Activated CD8-positive, alpha-beta memory T cell treated with anti-CD3 and anti-CD28 coated beads for 36 hours (primary cell): Measurements from ENCODE around the gene PHYHD1. TPM values are rescaled to one million over a fixed set of nuclear protein-coding genes. Genes with fewer than 3 reads are reported as not detected.
"Not testable (repeated sequence)": the region's sequence is repeated elsewhere in the genome, so short reads cannot be mapped to it uniquely, and the experiment has no call there.

Experiments used
- CTCF ChIA-PET: fragments of 350-600 bp; sonication (Branson Sonifier 250); formaldehyde crosslinking; loops from one replicate; lab custom pipeline; 2021; ENCODE audit warnings: antibody characterized with exemption; lab: Charles Lee
- POLR2A ChIA-PET: fragments of 350-600 bp; sonication (Branson Sonifier 250); formaldehyde crosslinking; loops from one replicate; lab custom pipeline; 2021; ENCODE audit warnings: antibody characterized with exemption; lab: Charles Lee
- total RNA-seq, 2 experiments: library from RNA; stranded (reverse); gene quantifications; one replicate each; pipeline ENCODE4 v1.2.3, GENCODE V29; 2021

PHYHD1 gene
- total RNA-seq, 2 experiments from 2014 or later: not detected

- CTCF ChIA-PET: interaction anchor here (0.6 to 1.3 kb wide), 2 partner anchors 80 to 461 kb away, joined by 3 read pairs; no protein-coding TSS in a partner anchor
- POLR2A ChIA-PET: no interaction called here
Measured at GRCh38 chr9:128943832-128944620, 23.2 kb downstream of the PHYHD1 start.

GRCh38 chr9:128944966-128945365, 24.2 kb downstream of the PHYHD1 start:
- POLR2A ChIA-PET: not testable (repeated sequence)

DNA sequence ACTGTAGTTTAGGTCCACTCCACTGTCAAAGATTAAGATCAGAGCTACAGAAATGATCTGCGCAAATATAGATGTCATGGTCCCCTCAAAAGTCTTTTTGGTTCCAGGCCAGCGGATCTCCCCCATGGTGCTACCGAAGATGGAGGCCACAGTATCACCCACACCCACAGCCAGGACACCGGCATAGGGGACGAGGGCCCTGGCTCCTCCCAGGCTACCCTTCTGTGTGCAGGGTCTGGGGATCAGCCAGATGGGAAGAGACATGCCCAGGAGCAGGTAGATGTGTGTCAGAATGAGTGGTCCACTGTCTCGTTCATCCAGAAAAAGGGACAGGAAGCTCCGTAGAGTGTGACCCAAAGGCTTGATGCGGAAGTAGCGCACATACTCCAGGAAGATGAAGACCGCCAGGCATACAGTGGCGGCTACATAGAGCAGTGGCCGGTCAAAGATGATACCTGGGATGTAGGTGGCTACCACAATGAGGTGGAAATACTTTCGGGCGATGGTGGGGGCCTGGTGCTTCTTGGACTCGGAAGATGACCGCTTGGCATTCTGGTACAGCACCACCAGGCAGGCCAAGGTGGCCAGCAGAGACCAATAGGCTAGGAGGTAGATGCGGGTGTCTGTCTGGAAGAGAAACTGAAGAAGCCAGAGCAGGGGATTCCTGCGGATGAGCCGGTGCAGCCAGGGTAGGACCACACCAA, 25.2 kb downstream of the PHYHD1 start:
- ChIA-PET CTCF (interaction anchor here (0.6 kb wide), 1 partner anchor 18 kb away, joined by 3 read pairs; no protein-coding TSS in a partner anchor), POLR2A (no interaction called here)

More at GRCh38 chr9:128944966-128945365, 24.2 kb downstream of the PHYHD1 start:
- CTCF ChIA-PET: interaction anchor here (0.6 kb wide), 1 partner anchor 462 kb away, joined by 3 read pairs; no protein-coding TSS in a partner anchor

DNA sequence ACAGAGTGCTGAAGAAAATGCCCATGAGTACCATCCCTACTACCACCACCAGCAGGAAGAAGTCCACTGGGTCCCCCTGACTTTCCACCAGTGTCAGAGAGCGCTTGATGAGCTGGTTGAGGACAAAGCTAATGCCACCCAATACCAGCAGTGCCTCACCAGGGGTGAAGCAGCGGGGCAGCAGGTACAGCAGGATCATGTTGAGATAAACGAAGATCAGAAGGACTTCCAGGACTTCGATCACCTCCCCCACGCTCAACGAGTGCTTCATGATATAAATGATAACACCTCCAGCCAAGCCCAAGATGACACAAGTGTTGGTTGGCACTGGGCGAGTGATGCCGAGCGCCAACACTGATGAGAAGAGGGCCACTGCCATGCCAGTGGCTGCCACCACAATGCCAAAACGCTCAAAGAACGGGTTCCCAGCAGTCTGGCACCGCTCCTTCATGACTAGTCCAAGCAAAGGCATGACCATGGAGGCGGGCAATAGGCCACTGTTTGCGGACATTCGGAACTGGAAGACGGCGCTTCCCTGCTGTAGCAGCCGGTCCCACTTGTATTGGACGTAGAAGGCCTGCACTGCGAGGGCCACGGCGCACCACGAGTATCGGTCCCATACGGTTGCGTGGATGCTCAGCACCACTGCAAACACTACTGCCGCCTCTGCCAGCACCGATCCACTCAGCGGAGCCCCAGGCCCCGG, 25.9 kb downstream of the PHYHD1 start:
- CTCF ChIA-PET: interaction anchor here (0.6 to 1.6 kb wide), 2 partner anchors 18 to 222 kb away, joined by 3 read pairs; partner anchors contain the start of gene ZDHHC12
- POLR2A ChIA-PET: no interaction called here

- ChIA-PET CTCF (interaction anchor here (1.6 kb wide), 1 partner anchor 223 kb away, joined by 3 read pairs; the partner anchor contains the start of gene ZDHHC12), POLR2A (no interaction called here)
Measured at GRCh38 chr9:128947277-128947526, 26.4 kb downstream of the PHYHD1 start.

DNA sequence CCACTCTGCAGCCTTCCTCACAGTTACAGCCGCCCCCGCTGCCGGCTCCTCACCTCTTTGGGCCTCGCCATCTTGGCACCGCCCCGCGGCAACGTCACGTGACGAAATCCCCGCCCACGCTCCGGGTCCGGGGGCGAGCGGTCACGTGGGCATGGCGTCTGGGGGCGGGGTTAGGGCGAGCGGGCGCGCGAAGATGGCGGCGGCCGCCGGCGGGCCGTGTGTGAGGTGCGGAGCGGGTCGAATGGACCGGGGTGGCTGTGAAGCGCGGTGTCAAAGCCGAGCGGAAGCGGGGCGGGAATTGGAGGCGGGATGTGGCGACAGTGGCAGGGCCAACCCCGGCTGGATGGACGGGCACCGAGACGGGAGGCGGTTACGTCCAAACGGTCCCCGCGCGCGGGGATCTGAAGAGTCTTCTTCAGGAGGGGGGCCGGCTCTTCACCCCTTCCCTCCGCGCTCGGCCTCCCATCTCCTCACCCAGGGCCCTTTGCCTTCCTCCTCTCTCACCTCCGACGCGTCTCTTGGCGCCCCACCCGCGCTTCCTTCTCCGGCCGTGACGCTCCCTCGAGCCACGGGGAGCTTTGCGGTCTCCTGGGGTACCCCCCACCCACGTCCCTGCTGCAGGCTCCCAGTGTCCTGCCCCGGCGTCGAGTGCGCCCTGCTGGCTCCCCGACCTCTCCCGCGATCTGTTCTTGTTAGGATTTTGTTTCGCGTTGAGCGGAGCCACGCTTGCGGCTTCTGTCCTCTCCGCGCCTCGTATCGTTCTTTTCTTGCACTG, 26.9 kb downstream of the PHYHD1 start, which contains the start of the genes DOLK and NUP188:
Gene DOLK, minus strand, starts transcription at position 77 of the 775 bp plus-strand sequence. CDS start 300 bp downstream, outside the sequence.
Gene NUP188, plus strand, starts transcription at position 173 of the 775 bp plus-strand sequence. Its CDS starts 21 bp downstream, at position 194.
- POLR2A ChIA-PET: interaction anchor here (0.5 to 1.6 kb wide), 3 partner anchors 57 to 129 kb away, joined by 3 to 5 read pairs (median 3); partner anchors contain the start of genes ENDOG and SPOUT1
- CTCF ChIA-PET: interaction anchor here (0.5 to 1.6 kb wide), 2 partner anchors 79 to 223 kb away, joined by 3 to 4 read pairs; partner anchors contain the start of gene ZDHHC12

- POLR2A ChIA-PET: interaction anchor here (0.6 to 0.7 kb wide), 2 partner anchors 11 to 79 kb away, joined by 4 to 6 read pairs; no protein-coding TSS in a partner anchor
Measured at GRCh38 chr9:128961403-128961802, 40.6 kb downstream of the PHYHD1 start.

DNA sequence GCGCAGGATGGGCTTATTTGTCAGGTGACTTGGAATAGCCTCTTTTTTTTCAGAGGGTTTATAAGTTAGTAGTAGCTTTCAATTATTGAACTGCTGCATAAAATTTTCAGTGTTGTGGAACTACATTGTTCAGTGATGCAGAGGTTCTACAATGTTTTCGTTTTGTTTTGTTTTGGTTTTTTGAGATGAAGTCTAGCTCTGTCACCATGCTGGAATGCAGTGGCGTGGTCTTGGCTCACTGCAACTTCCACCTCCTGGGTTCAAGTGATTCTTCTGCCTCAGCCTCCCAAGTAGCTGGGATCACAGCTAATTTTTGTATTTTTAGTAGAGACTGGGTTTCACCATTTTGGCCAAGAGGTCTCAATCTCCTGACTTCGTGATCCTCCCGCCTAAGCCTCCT, 48.7 kb downstream of the PHYHD1 start:
- ChIA-PET CTCF (interaction anchor here (1.0 kb wide), 1 partner anchor 628 kb away, joined by 3 read pairs; no protein-coding TSS in a partner anchor), POLR2A (no interaction called here)

More at GRCh38 chr9:128961403-128961802, 40.6 kb downstream of the PHYHD1 start:
- CTCF ChIA-PET: interaction anchor here (0.7 kb wide), 1 partner anchor 39 kb away, joined by 3 read pairs; no protein-coding TSS in a partner anchor

DNA sequence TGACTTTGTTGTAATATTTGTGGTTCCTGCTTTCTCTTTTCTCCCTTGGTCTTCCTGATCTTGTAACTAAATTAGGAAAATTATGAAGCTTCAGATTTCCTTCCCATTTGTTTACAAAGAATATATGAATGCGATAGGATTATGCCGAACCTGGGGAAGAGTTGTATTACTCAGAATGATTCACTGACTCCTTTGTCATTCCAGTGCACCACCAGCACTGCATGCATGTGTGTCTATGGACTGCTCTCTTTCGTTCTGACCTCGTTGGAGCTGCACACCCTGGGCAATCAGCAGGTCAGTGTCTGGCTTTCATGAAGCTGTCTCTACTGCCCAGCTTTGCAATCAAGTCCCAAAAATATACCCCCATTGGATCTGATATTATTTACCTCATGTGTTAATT, 52.2 kb downstream of the PHYHD1 start:
- CTCF ChIA-PET: no interaction called here

GRCh38 chr9:128979111-128979510, 58.3 kb downstream of the PHYHD1 start:
- POLR2A ChIA-PET: no interaction called here
- CTCF ChIA-PET: no interaction called here

More for the DNA sequence above, 52.2 kb downstream of the PHYHD1 start:
- POLR2A ChIA-PET: interaction anchor here (0.6 kb wide), 1 partner anchor 9 kb away, joined by 3 read pairs; no protein-coding TSS in a partner anchor

DNA sequence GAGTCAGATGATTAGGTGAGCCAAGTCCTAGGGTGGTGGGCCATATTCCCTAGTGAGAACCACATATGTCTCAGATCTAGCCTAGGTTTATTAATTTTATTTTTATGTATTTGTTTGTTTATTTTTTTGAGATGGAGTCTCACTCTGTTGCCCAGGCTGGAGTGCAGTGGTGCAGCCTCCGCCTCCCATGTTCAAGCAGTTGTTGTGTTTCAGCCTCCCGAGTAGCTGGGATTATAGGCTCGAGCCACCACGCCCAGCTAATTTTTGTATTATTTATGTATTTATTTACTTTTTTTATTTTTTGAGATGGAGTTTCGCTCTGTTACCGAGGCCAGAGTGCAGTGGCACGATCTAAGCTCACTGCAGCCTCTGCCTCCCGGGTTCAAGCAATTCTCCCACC, 62.8 kb downstream of the PHYHD1 start:
- ChIA-PET CTCF (interaction anchor here (1.5 kb wide), 1 partner anchor 22 kb away, joined by 4 read pairs; no protein-coding TSS in a partner anchor), POLR2A (no interaction called here)

DNA sequence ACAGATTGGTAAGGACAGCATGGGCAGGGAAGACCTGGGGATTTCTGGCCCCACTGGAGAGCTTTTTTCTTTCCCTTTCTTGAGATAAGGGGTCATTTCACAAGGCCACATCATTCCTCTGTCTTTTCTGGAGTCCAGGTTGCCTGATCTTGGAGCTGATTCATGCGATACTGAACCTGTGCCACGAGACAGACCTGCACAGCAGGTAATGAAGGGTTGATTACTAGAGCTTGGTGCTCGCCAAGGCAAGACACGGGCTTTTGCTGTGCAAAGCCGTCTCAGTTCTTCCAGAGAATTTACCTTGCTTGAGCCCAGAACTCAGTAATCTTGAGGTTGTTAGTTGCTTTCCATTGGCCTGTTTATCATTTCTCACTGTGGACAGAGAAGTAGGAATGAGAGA, 65.9 kb downstream of the PHYHD1 start:
- CTCF ChIA-PET: no interaction called here
- POLR2A ChIA-PET: no interaction called here

- ChIA-PET CTCF (no interaction called here), POLR2A (no interaction called here)
Measured at GRCh38 chr9:128987805-128988204, 67.0 kb downstream of the PHYHD1 start.

Other genes with a start within 250 kb of the PHYHD1 start
- 100 to 1,000 TPM; 920 to 929 TPM for gene SET, start 231.8 kb upstream of the PHYHD1 start, total RNA-seq
- 10 to 100 TPM in 1 of 2 experiments, 1 to 10 TPM in 1; 8.4 to 10.2 TPM for gene PKN3, start 218.5 kb upstream of the PHYHD1 start, total RNA-seq
- 10 to 100 TPM; 65.5 to 66.0 TPM for gene ZDHHC12, start 196.9 kb upstream of the PHYHD1 start, total RNA-seq
- 10 to 100 TPM; 16.9 to 17.3 TPM for gene ZER1, start 149.1 kb upstream of the PHYHD1 start, total RNA-seq
- gene TBC1D13, start 133.7 kb upstream of the PHYHD1 start, total RNA-seq: 10 to 100 TPM; 18.7 to 19.6 TPM
- gene ENDOG, start 102.5 kb upstream of the PHYHD1 start, total RNA-seq: 10 to 100 TPM; 24.9 to 27.7 TPM
- 100 to 1,000 TPM; 130 to 138 TPM for gene SPOUT1, start 91.2 kb upstream of the PHYHD1 start, total RNA-seq
- gene KYAT1, start 39.0 kb upstream of the PHYHD1 start, total RNA-seq: 10 to 100 TPM; 10.1 to 10.9 TPM
- 10 to 100 TPM; 22.7 to 24.7 TPM for gene LRRC8A, start 38.8 kb upstream of the PHYHD1 start, total RNA-seq
- 10 to 100 TPM; 12.5 to 12.7 TPM for gene DOLK, start 26.6 kb downstream of the PHYHD1 start, total RNA-seq
- gene NUP188, start 26.7 kb downstream of the PHYHD1 start, total RNA-seq: 100 to 1,000 TPM; 136 to 139 TPM
- 10 to 100 TPM; 54.5 to 56.3 TPM for gene SH3GLB2, start 107.3 kb downstream of the PHYHD1 start, total RNA-seq
- 10 to 100 TPM; 30.0 to 30.8 TPM for gene MIGA2, start 115.6 kb downstream of the PHYHD1 start, total RNA-seq
- gene DOLPP1, start 160.1 kb downstream of the PHYHD1 start, total RNA-seq: 10 to 100 TPM; 22.5 to 27.0 TPM
- 1 to 10 TPM; 9.0 to 9.7 TPM for gene CRAT, start 189.8 kb downstream of the PHYHD1 start, total RNA-seq
- gene PTPA, start 190.4 kb downstream of the PHYHD1 start, total RNA-seq: 100 to 1,000 TPM; 111 to 113 TPM